Lower leg skin (tissue), 3 donors: ENCODE data around the gene GH2.

Experiments
- CTCF ChIP-seq, 3 donors: fragments of 450-650 bp; IDR thresholded peaks; one replicate each; pipeline ENCODE4 v1.5.1; 2016; ENCODE audit warnings: antibody characterized with exemption in 3 of 3, mild to moderate bottlenecking in 3 of 3, moderate library complexity in 2 of 3
- POLR2A ChIP-seq, 2 donors: fragments of 450-650 bp; IDR thresholded peaks; one replicate each; pipeline ENCODE4 v1.6.1; 2016 to 2017; ENCODE audit warnings: antibody characterized with exemption in 2 of 2, mild to moderate bottlenecking in 1 of 2, moderate library complexity in 1 of 2

GRCh38 chr17:63910096-63910495 lies 28.4 kb upstream of the GH2 start:
- TF ChIP-seq CTCF (IDR thresholded peaks at IDR 0.05) (no peak), POLR2A (IDR thresholded peaks at IDR 0.05) (no peak)
